Mesenchymal stem cell (in vitro differentiated cells and primary cell): ENCODE results near the gene POLR3F.

Experiments used
- DNase-seq: peaks from one replicate; pipeline ENCODE4 v3.0.0-alpha.2; 2013
- H2AFZ ChIP-seq: one replicate; pipeline ENCODE4 v1.6.1; 2013; ENCODE audit warnings: low read depth, mild to moderate bottlenecking, control low read depth, inconsistent platforms, low read length, moderate library complexity
- H2AK5ac ChIP-seq: 2 replicates; pipeline ENCODE4 v1.6.1; 2013; ENCODE audit warnings: low read length, moderate library complexity, mild to moderate bottlenecking, inconsistent platforms; ENCODE audit not compliant: severe bottlenecking
- H2BK120ac ChIP-seq: one replicate; pipeline ENCODE4 v1.6.1; 2013; ENCODE audit warnings: low read depth, mild to moderate bottlenecking, inconsistent platforms, low read length, moderate library complexity
- H2BK12ac ChIP-seq, 2 experiments: one replicate each; pipeline ENCODE4 v1.6.1; 2013; ENCODE audit warnings: inconsistent platforms in 2 of 2, low read length in 2 of 2, mild to moderate bottlenecking in 2 of 2, moderate library complexity in 2 of 2, control low read depth in 1 of 2
- H2BK15ac ChIP-seq: one replicate; pipeline ENCODE4 v1.6.1; 2013; ENCODE audit warnings: mild to moderate bottlenecking, low read depth, inconsistent platforms; ENCODE audit not compliant: poor library complexity, severe bottlenecking
- H2BK5ac ChIP-seq: 2 replicates; pipeline ENCODE4 v1.6.1; 2013; ENCODE audit warnings: low read depth, mild to moderate bottlenecking, low read length, control low read depth, inconsistent platforms; ENCODE audit not compliant: poor library complexity, severe bottlenecking
- H3K14ac ChIP-seq, 2 experiments: one replicate each; pipeline ENCODE4 v1.6.1; 2013; ENCODE audit warnings: inconsistent platforms in 2 of 2, low read length in 2 of 2, control low read depth in 1 of 2, mild to moderate bottlenecking in 1 of 2, moderate library complexity in 1 of 2
- H3K18ac ChIP-seq, 2 experiments: one replicate each; pipeline ENCODE4 v1.6.1; 2013; ENCODE audit warnings: inconsistent platforms in 2 of 2, low read length in 2 of 2, control low read depth in 1 of 2, low read depth in 1 of 2, mild to moderate bottlenecking in 1 of 2
- H3K23ac ChIP-seq, 2 experiments: one replicate each; pipeline ENCODE4 v1.6.1; 2013; ENCODE audit warnings: inconsistent platforms in 2 of 2, low read length in 2 of 2, mild to moderate bottlenecking in 2 of 2, moderate library complexity in 2 of 2, control low read depth in 1 of 2
- H3K27ac ChIP-seq: 2 replicates; pipeline ENCODE4 v1.5.1; 2013; ENCODE audit warnings: mild to moderate bottlenecking, moderate library complexity, low read length, control low read depth, inconsistent platforms; ENCODE audit not compliant: poor library complexity, severe bottlenecking
- H3K27me3 ChIP-seq, 2 experiments: 2 replicates each; pipeline versions ENCODE4 v1.6.1 to v1.7.0; 2013; ENCODE audit warnings: low read length in 2 of 2, mild to moderate bottlenecking in 2 of 2, moderate library complexity in 2 of 2, control low read depth in 1 of 2, inconsistent platforms in 1 of 2; ENCODE audit not compliant: control insufficient read depth in 1 of 2, insufficient read depth in 1 of 2
- H3K36me3 ChIP-seq, 2 experiments: 2 replicates each; pipeline versions ENCODE4 v1.6.1 to v1.7.0; 2013; ENCODE audit warnings: low read length in 2 of 2, control low read depth in 1 of 2, inconsistent platforms in 1 of 2, low read depth in 1 of 2, mild to moderate bottlenecking in 1 of 2; ENCODE audit not compliant: insufficient read depth in 2 of 2, control insufficient read depth in 1 of 2
- H3K4ac ChIP-seq, 2 experiments: one replicate each; pipeline ENCODE4 v1.6.1; 2013; ENCODE audit warnings: inconsistent platforms in 2 of 2, low read length in 2 of 2, mild to moderate bottlenecking in 2 of 2, moderate library complexity in 2 of 2, control low read depth in 1 of 2, low read depth in 1 of 2
- H3K4me1 ChIP-seq: 2 replicates; pipeline ENCODE4 v1.6.1; 2013; ENCODE audit warnings: low read depth, low read length, control low read depth; ENCODE audit not compliant: control insufficient read depth, insufficient read depth
- H3K4me2 ChIP-seq: 2 replicates; pipeline ENCODE4 v1.6.1; 2013; ENCODE audit warnings: low read length, mild to moderate bottlenecking, inconsistent platforms; ENCODE audit not compliant: poor library complexity, severe bottlenecking
- H3K4me3 ChIP-seq, 2 experiments: 2 replicates each; pipeline versions ENCODE4 v1.5.1 to v1.7.0; 2013; ENCODE audit warnings: low read length in 2 of 2, mild to moderate bottlenecking in 2 of 2, control low read depth in 1 of 2, low read depth in 1 of 2; ENCODE audit not compliant: insufficient read depth in 1 of 2
- H3K79me1 ChIP-seq: replicated peaks from 2 replicates; pipeline ENCODE4 v1.6.1; 2013; ENCODE audit warnings: mild to moderate bottlenecking, control low read depth, low read length, inconsistent platforms; ENCODE audit not compliant: poor library complexity, severe bottlenecking
- H3K9ac ChIP-seq: 2 replicates; pipeline ENCODE4 v1.7.0; 2013; ENCODE audit warnings: mild to moderate bottlenecking, low read length, moderate library complexity
- H3K9me3 ChIP-seq: 2 replicates; pipeline ENCODE4 v1.7.0; 2013; ENCODE audit warnings: mild to moderate bottlenecking, low read length; ENCODE audit not compliant: control insufficient read depth
- H4K8ac ChIP-seq: one replicate; pipeline ENCODE4 v1.6.1; 2013; ENCODE audit warnings: inconsistent platforms, mild to moderate bottlenecking, low read length, moderate library complexity
- H4K91ac ChIP-seq: one replicate; pipeline ENCODE4 v1.6.1; 2013; ENCODE audit warnings: mild to moderate bottlenecking, low read length, inconsistent platforms
- WGBS: methylation state at CpG from one replicate; pipeline ENCODE4 v1.1.7; 2013; ENCODE audit warnings: mixed read lengths; 5-methylcytosine and 5-hydroxymethylcytosine counted together

Gene POLR3F

DNA sequence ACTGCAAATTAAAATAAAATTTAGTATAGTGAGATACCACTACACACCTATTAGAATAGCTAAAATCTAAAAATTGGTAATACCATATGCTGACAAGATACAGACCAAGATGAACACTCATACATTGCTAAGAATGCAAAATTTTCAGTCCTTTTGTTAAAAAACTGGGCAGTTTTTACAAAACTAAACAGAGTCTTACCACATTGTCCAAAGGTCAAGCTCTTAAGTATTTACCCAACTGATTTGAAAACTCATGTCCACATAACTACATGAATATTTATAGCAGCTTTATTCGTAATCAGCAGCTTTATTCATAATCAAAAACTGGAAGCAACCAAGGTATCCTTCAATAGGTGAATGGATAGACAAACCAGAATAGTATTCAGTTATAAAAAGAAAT, 10.0 kb downstream of the POLR3F start:
- no peak overlapping the region for H2AK5ac ChIP-seq
- no peaks in the 10 kb centered on the region for H3K9me3 ChIP-seq
- WGBS, result 83% methylated on average over 1 of the region's 1 CpG

GRCh38 chr20:18477821-18478220, 10.6 kb downstream of the POLR3F start:
- DNase-seq, result no peak
- no peaks in the 10 kb centered on the region for H3K27me3 ChIP-seq
- H2BK15ac ChIP-seq, result no peak overlapping the region

More for the DNA sequence above, 10.0 kb downstream of the POLR3F start:
- H3K4me2 ChIP-seq, result no peak overlapping the region
- H3K36me3 ChIP-seq, result peaks cover 23 to 88% of the 10 kb centered on the region in 2 experiments
- no peak for DNase-seq
- no peak overlapping the region for H2BK15ac ChIP-seq
- H3K4ac ChIP-seq, result no peak overlapping the region
- no peak overlapping the region for H2BK12ac ChIP-seq
- H2AFZ ChIP-seq, result no peak overlapping the region
- H4K91ac ChIP-seq, result no peak overlapping the region
- no peak overlapping the region for H3K4me3 ChIP-seq
- H4K8ac ChIP-seq, result no peak overlapping the region
- no peak overlapping the region for H3K9ac ChIP-seq
- no peaks in the 10 kb centered on the region for H3K27me3 ChIP-seq
- no peak overlapping the region for H3K23ac ChIP-seq
- no peaks in the 10 kb centered on the region for H3K4me1 ChIP-seq
- no peak overlapping the region for H3K27ac ChIP-seq
- H3K79me1 ChIP-seq, result no peaks in the 10 kb centered on the region
- no peak overlapping the region for H2BK5ac ChIP-seq
- no peak overlapping the region for H2BK120ac ChIP-seq
- H3K14ac ChIP-seq, result no peak overlapping the region
- no peak overlapping the region for H3K18ac ChIP-seq

GRCh38 chr20:18481596-18481995, 14.4 kb downstream of the POLR3F start:
- no peaks in the 10 kb centered on the region for H3K4me1 ChIP-seq
- H3K23ac ChIP-seq, result no peak overlapping the region
- no peak overlapping the region for H4K91ac ChIP-seq
- no peak overlapping the region for H2BK15ac ChIP-seq
- DNase-seq, result no peak
- no peak overlapping the region for H3K4ac ChIP-seq
- no peak overlapping the region for H3K18ac ChIP-seq
- H3K27me3 ChIP-seq, result no peaks in the 10 kb centered on the region
- H3K9me3 ChIP-seq, result no peaks in the 10 kb centered on the region
- H3K79me1 ChIP-seq, result no peaks in the 10 kb centered on the region
- WGBS, result 96% methylated on average over 4 of the region's 4 CpGs
- H2BK120ac ChIP-seq, result no peak overlapping the region
- H3K27ac ChIP-seq, result no peak overlapping the region
- H3K4me3 ChIP-seq, result no peak overlapping the region
- H2BK12ac ChIP-seq, result no peak overlapping the region
- no peak overlapping the region for H2BK5ac ChIP-seq
- no peak overlapping the region for H3K4me2 ChIP-seq
- no peak overlapping the region for H3K9ac ChIP-seq
- H3K36me3 ChIP-seq, result peaks cover 21 to 82% of the 10 kb centered on the region in 2 experiments
- no peak overlapping the region for H2AK5ac ChIP-seq
- no peak overlapping the region for H2AFZ ChIP-seq
- H3K14ac ChIP-seq, result no peak overlapping the region
- no peak overlapping the region for H4K8ac ChIP-seq

More at GRCh38 chr20:18477821-18478220, 10.6 kb downstream of the POLR3F start:
- no peaks in the 10 kb centered on the region for H3K79me1 ChIP-seq
- no peaks in the 10 kb centered on the region for H3K4me1 ChIP-seq
- H3K18ac ChIP-seq, result no peak overlapping the region
- no peak overlapping the region for H4K91ac ChIP-seq
- H3K9ac ChIP-seq, result no peak overlapping the region
- H3K14ac ChIP-seq, result no peak overlapping the region
- H3K4me2 ChIP-seq, result no peak overlapping the region
- H2AFZ ChIP-seq, result no peak overlapping the region
- H2AK5ac ChIP-seq, result no peak overlapping the region
- no peak overlapping the region for H3K27ac ChIP-seq
- H3K23ac ChIP-seq, result no peak overlapping the region
- H3K9me3 ChIP-seq, result no peaks in the 10 kb centered on the region
- H2BK5ac ChIP-seq, result no peak overlapping the region
- H2BK12ac ChIP-seq, result no peak overlapping the region
- H3K36me3 ChIP-seq, result peaks cover 24 to 91% of the 10 kb centered on the region in 2 experiments
- no peak overlapping the region for H4K8ac ChIP-seq
- no peak overlapping the region for H3K4ac ChIP-seq
- H2BK120ac ChIP-seq, result no peak overlapping the region
- 93% methylated on average over 1 of the region's 1 CpG for WGBS
- no peak overlapping the region for H3K4me3 ChIP-seq

DNA sequence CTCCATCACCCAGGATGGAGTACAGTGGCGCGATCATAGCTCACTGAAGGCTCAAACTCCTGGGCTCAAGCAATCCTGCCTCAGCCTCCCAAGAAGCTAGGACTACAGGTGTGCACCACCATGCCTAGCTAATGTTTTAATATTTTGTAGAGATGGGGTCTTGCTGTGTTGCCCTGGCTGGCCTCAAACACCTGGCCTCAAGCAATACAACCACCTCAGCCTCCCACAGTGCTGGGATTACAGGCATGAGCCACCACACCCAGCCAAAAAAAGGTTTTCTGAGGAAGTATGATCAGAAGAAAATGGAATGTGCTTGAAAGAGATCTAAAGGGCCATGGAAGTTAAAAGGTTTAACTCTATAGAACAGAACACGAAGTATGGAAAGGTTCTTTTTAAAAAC, 21.1 kb downstream of the POLR3F start:
- Histone ChIP-seq H2AFZ (no peak overlapping the region), H3K9ac (no peak overlapping the region), H2BK120ac (no peak overlapping the region), H3K4me3 (no peak overlapping the region), H3K79me1 (peaks cover 2% of the 10 kb centered on the region), H2BK5ac (no peak overlapping the region), H3K36me3 (peaks cover 3 to 64% of the 10 kb centered on the region in 2 experiments), H2AK5ac (no peak overlapping the region), H3K27me3 (no peaks in the 10 kb centered on the region), H3K9me3 (no peaks in the 10 kb centered on the region), H3K27ac (no peak overlapping the region), H3K4ac (no peak overlapping the region), H2BK12ac (no peak overlapping the region), H3K23ac (no peak overlapping the region), H3K14ac (no peak overlapping the region), H3K4me1 (no peaks in the 10 kb centered on the region), H3K18ac (no peak overlapping the region), H4K91ac (no peak overlapping the region), H3K4me2 (no peak overlapping the region), H2BK15ac (no peak overlapping the region), H4K8ac (no peak overlapping the region)
- 91% methylated on average over 1 of the region's 3 CpGs for WGBS
- no peak for DNase-seq
